ENCODE measurements around the gene HERC3. TPM values are rescaled to one million over a fixed set of nuclear protein-coding genes. Genes with fewer than 3 reads are reported as not detected.

The HERC3 gene
- total and polyA plus RNA-seq, 2 of the 13 experiments (the other 11 are each of a cell fraction or from before 2014, with no cell fraction given), result 3.8 to 6.2 TPM

- intact Hi-C loops (cut with micrococcal nuclease; ENCODE audit: unreplicated experiment), result no loop called here
- no peaks in the 10 kb centered on the region for H3K79me2 ChIP-seq (ENCODE audit: insufficient read depth, low read length)
- TF ChIP-seq HOXA5 (CRISPR knock-in tag; IDR thresholded peaks at IDR 0.05) (no peak), ZNF577 (CRISPR knock-in tag; IDR thresholded peaks at IDR 0.05; ENCODE audit: borderline replicate concordance, low read depth) (no peak), ZBTB34 (CRISPR knock-in tag; IDR thresholded peaks at IDR 0.05) (no peak), HOXA3 (CRISPR knock-in tag; IDR thresholded peaks at IDR 0.05) (no peak), ADNP (CRISPR knock-in tag; IDR thresholded peaks at IDR 0.05) (no peak), RCOR2 (CRISPR knock-in tag; IDR thresholded peaks at IDR 0.05) (no peak), SCMH1 (CRISPR knock-in tag; IDR thresholded peaks at IDR 0.05; ENCODE audit: borderline replicate concordance) (no peak), NFKB2 (CRISPR knock-in tag; IDR thresholded peaks at IDR 0.05; ENCODE audit: borderline replicate concordance) (no peak), ZNF296 (CRISPR knock-in tag; conservative IDR thresholded peaks at IDR 0.05) (no peak), SPEN (CRISPR knock-in tag; IDR thresholded peaks at IDR 0.05; ENCODE audit: low read depth) (no peak), EED (CRISPR knock-in tag; IDR thresholded peaks at IDR 0.05) (no peak), ZSCAN21 (CRISPR knock-in tag; IDR thresholded peaks at IDR 0.05; ENCODE audit: borderline replicate concordance) (no peak)
- TF ChIP-seq, protein P1, sequence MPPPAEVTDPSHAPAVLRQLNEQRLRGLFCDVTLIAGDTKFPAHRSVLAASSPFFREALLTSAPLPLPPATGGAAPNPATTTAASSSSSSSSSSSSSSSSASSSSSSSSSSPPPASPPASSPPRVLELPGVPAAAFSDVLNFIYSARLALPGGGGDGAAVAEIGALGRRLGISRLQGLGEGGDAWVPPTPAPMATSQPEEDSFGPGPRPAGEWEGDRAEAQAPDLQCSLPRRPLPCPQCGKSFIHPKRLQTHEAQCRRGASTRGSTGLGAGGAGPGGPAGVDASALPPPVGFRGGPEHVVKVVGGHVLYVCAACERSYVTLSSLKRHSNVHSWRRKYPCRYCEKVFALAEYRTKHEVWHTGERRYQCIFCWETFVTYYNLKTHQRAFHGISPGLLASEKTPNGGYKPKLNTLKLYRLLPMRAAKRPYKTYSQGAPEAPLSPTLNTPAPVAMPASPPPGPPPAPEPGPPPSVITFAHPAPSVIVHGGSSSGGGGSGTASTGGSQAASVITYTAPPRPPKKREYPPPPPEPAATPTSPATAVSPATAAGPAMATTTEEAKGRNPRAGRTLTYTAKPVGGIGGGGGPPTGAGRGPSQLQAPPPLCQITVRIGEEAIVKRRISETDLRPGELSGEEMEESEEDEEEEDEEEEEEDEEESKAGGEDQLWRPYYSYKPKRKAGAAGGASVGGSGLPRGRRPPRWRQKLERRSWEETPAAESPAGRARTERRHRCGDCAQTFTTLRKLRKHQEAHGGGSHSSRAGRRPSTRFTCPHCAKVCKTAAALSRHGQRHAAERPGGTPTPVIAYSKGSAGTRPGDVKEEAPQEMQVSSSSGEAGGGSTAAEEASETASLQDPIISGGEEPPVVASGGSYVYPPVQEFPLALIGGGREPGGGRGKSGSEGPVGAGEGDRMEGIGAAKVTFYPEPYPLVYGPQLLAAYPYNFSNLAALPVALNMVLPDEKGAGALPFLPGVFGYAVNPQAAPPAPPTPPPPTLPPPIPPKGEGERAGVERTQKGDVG (CRISPR knock-in tag; IDR thresholded peaks at IDR 0.05; ENCODE audit: borderline replicate concordance), result no peak
- no peak for FAIRE-seq
- H4K20me1 ChIP-seq (ENCODE audit: insufficient read depth, low read length), result no peaks in the 10 kb centered on the region
- H3K4me2 ChIP-seq (ENCODE audit: low read depth, low read length), result no peak overlapping the region
- H3K9ac ChIP-seq (ENCODE audit: insufficient read depth, low read depth, low read length), result no peak overlapping the region
- in situ Hi-C loops (cut with HindIII; ENCODE audit: extremely low pct_ligation_motif_present, low pct_unique_long_range_greater_than_20kb), result no loop called here
- POLR2A ChIA-PET, result no interaction called here
- DNase-seq (ENCODE audit: low spot score), result no peak
- H3K4me3 ChIP-seq (replicated peaks in 1 of 3; ENCODE audit: insufficient read depth in 1 of 3, low read depth in 2 of 3, low read length in 3 of 3), result no peak overlapping the region
- H3K27me3 ChIP-seq (ENCODE audit: control insufficient read depth in 1 of 2, insufficient read depth in 2 of 2, low read length in 2 of 2), result no peaks in the 10 kb centered on the region
- H3K36me3 ChIP-seq (replicated peaks in 1 of 2; ENCODE audit: control insufficient read depth in 1 of 2, insufficient read depth in 2 of 2, low read length in 2 of 2), result peaks cover 0 to 9% of the 10 kb centered on the region in 2 experiments; a peak in 2 of 5 replicates
- ATAC-seq, result no peak
- BruUV-seq (replicated peaks), result no TSS peak
- WGBS (ENCODE audit: low lambda C conversion rate), result 91% methylated on average over 9 of the region's 10 CpGs
- H3K9me3 ChIP-seq (ENCODE audit: low read length), result peaks cover 8% of the 10 kb centered on the region
- H3K4me1 ChIP-seq (ENCODE audit: insufficient read depth, low read length), result no peaks in the 10 kb centered on the region
- CTCF ChIA-PET (ENCODE audit: low intra/inter-chr PET ratio, low total read pairs), result no interaction called here
- no peak overlapping the region for H3K27ac ChIP-seq (ENCODE audit: extremely low read length, insufficient read depth, low read length)
- no peak overlapping the region for H2AFZ ChIP-seq (ENCODE audit: low read length)
Observed at GRCh38 chr4:88722276-88722780, 130.0 kb downstream of the HERC3 start.
